Frontal cortex (tissue), 4 donors: ENCODE results near the gene PRKAG2. TPM values are rescaled to one million over a fixed set of nuclear protein-coding genes. Genes with fewer than 3 reads are reported as not detected.
A peak's percentile ranks its signal among the peaks of the same experiment; 100 is the strongest.

ENCODE experiments used
- DNase-seq, 2 donors: peaks; one replicate each; pipeline ENCODE4 v3.0.0; 2012; ENCODE audit warnings: low spot score in 2 of 2
- FAIRE-seq: peaks from 2 replicates; lab custom pipeline; 2012; peaks lifted over from hg19 to GRCh38; lab: Jason Lieb, UNC
- total RNA-seq: library from RNA; depleted of rRNA; stranded (reverse); fragments of >200 nt; gene quantifications from one replicate; pipeline ENCODE4 v1.2.3, GENCODE V29; 2014
- donor health status: control.
- donor health status: control.
- donor health status: control.

The PRKAG2 gene
- total RNA-seq, 1 donor from 2014 or later: 29.8 TPM

GRCh38 chr7:151658778-151659177 lies 218.1 kb downstream of the PRKAG2 start:
- no peak for DNase-seq
- FAIRE-seq: no peak

GRCh38 chr7:151657173-151657572 lies 219.7 kb downstream of the PRKAG2 start:
- FAIRE-seq: no peak
- no peak for DNase-seq

DNA sequence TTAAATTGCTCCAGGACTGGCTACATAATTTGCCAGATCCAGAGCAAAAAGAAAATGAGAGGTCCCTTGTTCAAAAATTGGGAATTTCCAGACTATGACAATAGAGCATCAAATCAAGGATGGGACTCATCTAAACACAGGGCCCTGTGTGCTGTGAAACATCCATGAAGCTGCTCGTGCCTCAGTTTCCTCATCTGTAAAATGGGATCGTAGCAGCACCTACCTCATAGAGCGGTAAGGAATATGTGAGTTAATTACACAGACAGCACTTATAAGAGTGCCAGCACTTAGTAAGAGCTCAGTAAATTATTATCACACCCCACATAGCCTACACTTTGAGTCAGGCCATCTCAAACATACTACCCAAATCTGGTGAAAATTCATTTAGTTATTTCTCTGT lies 221.4 kb downstream of the PRKAG2 start:
- FAIRE-seq (no peak), DNase-seq (no peak)

DNA sequence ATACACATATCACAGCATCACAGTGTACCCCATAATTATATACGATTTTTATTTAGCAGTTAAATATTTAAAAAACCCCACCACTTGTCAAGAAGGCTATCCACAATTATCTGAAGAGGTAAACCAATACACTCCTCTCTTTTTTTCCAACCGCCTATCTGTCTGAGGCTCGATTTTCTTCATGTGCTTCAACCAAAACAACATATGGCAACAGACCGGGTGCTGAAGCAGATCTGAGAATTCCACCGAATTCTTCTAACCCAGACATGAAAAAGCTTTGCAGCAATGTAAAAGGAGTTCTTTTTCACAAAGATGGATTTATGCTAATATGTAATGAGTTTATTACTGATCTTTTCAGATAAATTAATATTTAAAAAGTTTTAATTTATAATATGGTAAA lies 224.8 kb downstream of the PRKAG2 start:
- FAIRE-seq (no peak), DNase-seq (no peak)

DNA sequence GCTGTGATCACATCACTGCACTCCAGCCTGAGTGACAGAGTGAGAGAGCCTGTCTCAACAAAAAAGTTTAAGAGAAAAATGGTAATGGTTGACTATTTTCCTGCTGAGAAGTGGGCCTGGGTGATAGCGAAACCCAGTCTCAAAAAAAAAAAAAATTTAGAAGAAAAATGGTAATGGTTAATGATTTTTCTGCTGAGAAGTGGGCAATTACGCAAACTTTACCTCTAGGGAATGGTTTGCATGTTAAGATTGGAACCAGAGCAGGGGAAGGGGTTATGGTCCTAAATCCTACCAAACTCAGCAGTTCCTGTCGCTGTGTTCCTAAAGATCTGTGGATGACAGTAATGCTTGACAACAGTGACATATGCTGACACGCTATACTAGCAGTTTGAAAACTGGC lies 226.8 kb downstream of the PRKAG2 start:
- no peak for FAIRE-seq
- DNase-seq: no peak

GRCh38 chr7:151648429-151648828 lies 228.5 kb downstream of the PRKAG2 start:
- DNase-seq (no peak), FAIRE-seq (no peak)

GRCh38 chr7:151647874-151648273 lies 229.0 kb downstream of the PRKAG2 start:
- FAIRE-seq (no peak), DNase-seq (no peak)

GRCh38 chr7:151647006-151647405 lies 229.9 kb downstream of the PRKAG2 start:
- FAIRE-seq: no peak
- DNase-seq: no peak

DNA sequence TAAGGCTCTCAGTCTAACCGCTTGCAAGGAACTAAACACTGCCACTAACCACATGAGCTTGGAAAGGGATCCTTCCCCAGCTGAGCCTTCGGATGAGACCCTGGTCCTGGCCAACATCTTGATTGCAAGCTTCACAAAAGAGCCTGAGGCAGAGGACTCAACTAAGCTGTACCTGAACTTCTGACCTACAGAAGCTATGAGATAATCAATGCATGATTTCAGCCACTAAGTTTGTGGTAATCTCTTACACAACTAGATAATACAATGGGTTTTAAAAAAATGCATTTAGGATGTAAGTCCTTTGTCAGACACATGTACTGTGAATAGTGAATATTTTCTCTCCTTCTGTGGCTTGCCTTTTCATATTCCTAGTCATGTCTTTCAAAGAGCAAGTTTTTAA lies 231.6 kb downstream of the PRKAG2 start:
- no peak for DNase-seq
- no peak for FAIRE-seq

DNA sequence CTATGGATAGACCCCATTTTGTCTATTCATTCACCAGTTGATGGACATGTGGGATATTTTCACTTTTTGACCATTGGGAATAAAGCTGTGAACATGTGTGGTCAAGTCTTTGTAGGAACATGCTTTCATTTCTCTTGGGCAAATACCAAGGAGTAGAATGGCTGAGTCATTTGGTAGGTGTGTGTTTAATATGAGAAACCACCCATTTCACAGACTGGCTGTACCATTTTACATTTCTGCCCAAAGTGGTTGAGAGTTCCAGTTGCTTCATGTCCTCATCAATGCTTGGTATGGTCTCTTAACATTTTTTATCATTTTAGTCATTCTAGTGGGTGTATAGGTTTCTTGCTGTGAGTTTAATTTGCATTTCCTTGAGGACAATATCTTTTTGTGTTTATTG lies 232.4 kb downstream of the PRKAG2 start:
- FAIRE-seq: no peak
- no peak for DNase-seq

DNA sequence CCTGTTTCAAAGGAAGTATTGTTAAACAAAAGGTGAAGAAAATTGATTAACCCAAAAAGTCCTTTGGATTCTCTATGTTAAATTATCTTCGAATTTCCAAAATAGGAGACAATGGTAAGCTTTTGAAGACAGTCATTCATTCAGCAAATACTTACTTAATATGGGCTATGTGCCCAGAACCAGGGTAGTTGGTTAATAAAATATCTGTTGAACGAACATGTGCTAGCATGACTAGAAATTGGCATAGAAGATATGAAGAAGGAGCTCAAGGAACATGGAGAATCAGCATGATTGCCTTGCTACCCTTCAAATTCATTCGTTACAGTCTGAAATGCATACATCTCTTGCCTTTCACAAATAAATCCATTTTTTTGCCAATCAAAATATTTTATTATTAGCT lies 234.2 kb downstream of the PRKAG2 start:
- FAIRE-seq (no peak), DNase-seq (no peak)

GRCh38 chr7:151641587-151641986 lies 235.3 kb downstream of the PRKAG2 start:
- FAIRE-seq (no peak), DNase-seq (no peak)

- no peak for DNase-seq
- no peak for FAIRE-seq
These were observed 239.1 kb downstream of the PRKAG2 start for GRCh38 chr7:151637781-151638261.

DNA sequence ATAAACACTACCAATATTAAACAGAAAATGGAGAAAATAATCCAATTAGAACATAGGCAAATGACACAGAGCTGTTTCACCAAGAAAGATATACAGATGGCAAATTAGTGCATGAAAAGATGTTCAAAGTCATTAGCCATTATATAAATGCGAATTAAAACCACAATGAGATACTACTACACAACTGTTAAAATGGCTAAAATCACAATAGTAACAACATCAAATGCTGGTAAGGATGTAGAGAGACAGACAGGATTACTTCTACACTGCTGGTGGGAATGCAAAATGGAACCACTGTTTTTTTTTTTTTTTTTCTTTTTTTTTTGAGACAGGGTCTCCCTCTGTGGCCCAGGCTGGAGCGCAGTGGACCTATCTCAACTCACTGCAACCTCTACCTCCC lies 242.3 kb downstream of the PRKAG2 start:
- FAIRE-seq: no peak
- DNase-seq: no peak

DNA sequence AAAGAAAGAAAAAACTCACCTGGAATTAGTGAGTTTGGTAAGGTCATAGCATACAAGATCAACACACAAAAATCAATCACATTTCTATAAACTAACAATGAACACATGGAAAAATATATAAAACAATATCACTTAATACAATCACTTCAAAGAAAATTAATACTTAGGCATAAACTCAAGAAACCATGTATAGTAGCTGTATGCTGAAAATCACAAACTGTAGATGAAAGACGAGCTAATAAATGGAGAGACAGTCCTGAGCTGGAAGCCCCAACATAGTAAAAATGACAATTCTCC lies 243.5 kb downstream of the PRKAG2 start:
- DNase-seq: no peak
- no peak for FAIRE-seq

- no peak for FAIRE-seq
- no peak for DNase-seq
These were observed 244.0 kb downstream of the PRKAG2 start for GRCh38 chr7:151632750-151633515.

DNA sequence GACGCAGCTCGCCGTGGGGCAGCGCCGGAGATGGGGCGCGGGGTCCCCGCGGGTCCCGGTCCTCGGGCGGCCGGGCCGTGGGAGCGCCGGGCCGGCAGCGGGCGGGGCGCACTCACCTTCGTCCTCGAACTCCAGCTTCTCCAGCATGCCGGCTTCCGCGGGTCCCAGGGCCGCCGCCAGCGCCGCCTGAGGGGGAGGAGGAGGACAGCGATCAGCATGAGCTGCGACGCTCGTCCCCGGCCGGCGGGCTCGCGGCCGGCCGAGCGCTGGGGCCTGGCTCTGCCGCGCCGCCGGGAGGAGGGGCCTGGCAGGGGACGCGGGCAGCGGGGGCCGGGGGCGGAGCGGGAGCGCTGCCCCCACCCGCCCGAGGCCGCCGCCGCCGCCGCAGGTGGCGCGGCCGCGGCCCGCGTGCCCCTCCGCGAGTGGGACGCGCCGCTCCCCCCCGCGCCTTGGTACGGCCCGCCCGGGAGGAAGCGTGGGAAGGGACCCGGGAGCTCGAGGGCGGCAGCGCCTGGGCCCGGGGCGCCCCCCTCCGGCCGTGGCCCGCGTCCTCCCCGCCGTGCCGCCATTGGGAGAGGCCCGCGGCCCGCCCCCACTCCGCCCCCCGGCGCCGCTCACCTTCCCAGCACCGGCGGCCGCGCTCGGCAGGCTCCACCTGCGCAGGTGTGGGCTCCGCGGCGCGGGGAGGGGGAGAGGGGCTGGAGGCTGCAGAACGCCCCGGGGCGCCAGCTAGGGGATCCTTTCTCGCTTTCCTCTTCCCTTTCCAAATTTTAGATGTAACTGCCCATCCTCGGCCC lies 244.8 kb downstream of the PRKAG2 start:
- FAIRE-seq (no peak), DNase-seq (peak; percentile 83 to 85)

GRCh38 chr7:151631570-151631952 lies 245.4 kb downstream of the PRKAG2 start:
- DNase-seq: no peak

GRCh38 chr7:151630851-151631569 lies 245.9 kb downstream of the PRKAG2 start:
- FAIRE-seq: no peak
- no peak for DNase-seq

More at GRCh38 chr7:151631570-151631952, 245.4 kb downstream of the PRKAG2 start:
- no peak for FAIRE-seq

DNA sequence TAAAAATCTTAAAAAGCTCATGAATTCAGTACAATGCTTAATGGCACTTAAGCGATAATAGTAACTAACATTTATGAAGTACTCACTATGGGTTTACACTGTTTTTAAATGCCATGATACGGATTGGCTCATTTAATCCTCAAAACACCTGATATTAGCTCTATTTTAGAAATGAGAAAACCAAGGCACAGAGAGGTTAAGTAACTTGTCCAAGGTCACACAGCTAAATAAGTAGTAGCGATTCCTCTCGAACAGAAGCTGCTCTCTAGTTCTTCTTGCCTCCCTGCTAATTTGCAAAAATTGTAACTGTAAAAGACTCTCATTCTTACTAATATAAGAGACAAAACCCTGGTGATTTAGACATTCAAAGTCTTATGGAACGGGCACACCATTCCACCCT lies 246.6 kb downstream of the PRKAG2 start:
- no peak for DNase-seq
- FAIRE-seq: no peak
